ENCODE results near the gene LYSMD2. TPM values are rescaled to one million over a fixed set of nuclear protein-coding genes. Genes with fewer than 3 reads are reported as not detected.

The LYSMD2 gene
- total RNA-seq, 1 donor from 2014 or later: 1.8 TPM

DNA sequence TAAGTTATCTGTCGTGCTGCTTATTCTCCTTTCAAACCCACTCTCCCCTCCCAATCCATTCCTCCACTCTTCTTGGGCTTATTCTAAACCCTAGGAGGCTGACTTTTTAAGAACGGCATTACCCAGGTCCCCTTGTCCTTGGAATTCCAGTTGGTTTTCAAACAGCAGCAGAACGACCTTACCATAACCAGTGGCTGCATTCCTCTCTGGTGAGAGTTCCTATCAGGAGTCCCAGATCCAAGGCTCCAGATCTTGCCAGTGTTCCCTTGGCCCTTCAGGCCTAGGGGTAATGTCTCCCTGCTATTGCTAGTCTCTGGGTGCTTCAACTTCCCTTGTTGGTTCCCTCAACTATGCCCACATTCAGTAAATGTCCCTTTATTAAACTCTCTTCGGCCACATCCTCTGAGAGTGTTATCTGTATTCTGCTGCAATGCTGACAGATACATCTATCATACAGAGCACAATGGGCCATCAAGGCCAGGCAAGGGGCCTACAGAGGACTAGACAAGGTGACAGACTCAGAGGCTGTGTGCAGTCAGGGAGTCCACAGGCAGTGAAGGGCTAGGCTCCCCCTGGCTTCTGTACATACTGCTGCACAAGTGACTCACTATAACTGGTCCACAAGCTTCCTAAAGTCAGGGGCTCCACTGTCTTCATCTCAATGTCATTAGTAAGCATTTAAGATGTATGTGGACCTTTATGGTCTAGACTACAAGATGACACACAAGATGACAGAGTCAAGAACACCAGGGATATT, 10.1 kb downstream of the LYSMD2 start:
- Mint-ChIP-seq H3K27me3 (ENCODE audit: unreplicated experiment) (no peaks in the 10 kb centered on the region), H3K36me3 (ENCODE audit: unreplicated experiment) (no peaks in the 10 kb centered on the region), H3K4me3 (ENCODE audit: unreplicated experiment) (no peak overlapping the region), H3K4me1 (ENCODE audit: unreplicated experiment) (peaks cover 18% of the 10 kb centered on the region), H3K27ac (ENCODE audit: unreplicated experiment) (no peak overlapping the region), H3K9me3 (ENCODE audit: unreplicated experiment) (no peaks in the 10 kb centered on the region)
- TF ChIP-seq, protein P1, sequence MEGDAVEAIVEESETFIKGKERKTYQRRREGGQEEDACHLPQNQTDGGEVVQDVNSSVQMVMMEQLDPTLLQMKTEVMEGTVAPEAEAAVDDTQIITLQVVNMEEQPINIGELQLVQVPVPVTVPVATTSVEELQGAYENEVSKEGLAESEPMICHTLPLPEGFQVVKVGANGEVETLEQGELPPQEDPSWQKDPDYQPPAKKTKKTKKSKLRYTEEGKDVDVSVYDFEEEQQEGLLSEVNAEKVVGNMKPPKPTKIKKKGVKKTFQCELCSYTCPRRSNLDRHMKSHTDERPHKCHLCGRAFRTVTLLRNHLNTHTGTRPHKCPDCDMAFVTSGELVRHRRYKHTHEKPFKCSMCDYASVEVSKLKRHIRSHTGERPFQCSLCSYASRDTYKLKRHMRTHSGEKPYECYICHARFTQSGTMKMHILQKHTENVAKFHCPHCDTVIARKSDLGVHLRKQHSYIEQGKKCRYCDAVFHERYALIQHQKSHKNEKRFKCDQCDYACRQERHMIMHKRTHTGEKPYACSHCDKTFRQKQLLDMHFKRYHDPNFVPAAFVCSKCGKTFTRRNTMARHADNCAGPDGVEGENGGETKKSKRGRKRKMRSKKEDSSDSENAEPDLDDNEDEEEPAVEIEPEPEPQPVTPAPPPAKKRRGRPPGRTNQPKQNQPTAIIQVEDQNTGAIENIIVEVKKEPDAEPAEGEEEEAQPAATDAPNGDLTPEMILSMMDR (IDR thresholded peaks at IDR 0.05): no peak
- DNase-seq (ENCODE audit: extremely low spot score, unreplicated experiment): no peak

- Mint-ChIP-seq H3K27ac (ENCODE audit: unreplicated experiment) (no peak overlapping the region), H3K27me3 (ENCODE audit: unreplicated experiment) (no peaks in the 10 kb centered on the region), H3K4me1 (ENCODE audit: unreplicated experiment) (peaks cover 13% of the 10 kb centered on the region), H3K9me3 (ENCODE audit: unreplicated experiment) (no peaks in the 10 kb centered on the region), H3K4me3 (ENCODE audit: unreplicated experiment) (no peak overlapping the region), H3K36me3 (ENCODE audit: unreplicated experiment) (no peaks in the 10 kb centered on the region)
- DNase-seq (ENCODE audit: extremely low spot score, unreplicated experiment): no peak
- TF ChIP-seq, protein P1 (IDR thresholded peaks at IDR 0.05): no peak
Observed at GRCh38 chr15:51726302-51727073, 11.0 kb downstream of the LYSMD2 start.

DNA sequence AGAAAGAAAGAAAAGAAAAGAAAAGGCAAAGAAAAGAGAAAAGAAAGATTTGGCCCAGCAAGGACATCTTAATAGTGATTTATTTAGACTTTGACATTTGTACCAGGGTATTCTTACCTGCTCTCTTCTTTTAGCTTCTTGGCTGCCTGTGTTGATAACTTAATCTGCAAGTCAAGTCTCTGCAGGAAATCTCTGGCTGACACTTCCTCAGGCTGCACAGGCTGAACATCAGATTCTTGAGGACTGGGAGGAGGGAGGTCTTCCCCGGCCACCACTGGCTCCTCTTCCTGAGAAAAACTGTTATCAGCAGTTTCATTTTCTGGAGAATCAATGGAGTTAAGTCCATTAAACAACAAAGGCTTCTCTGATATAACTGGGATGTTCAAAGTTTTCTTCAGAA, 12.8 kb downstream of the LYSMD2 start:
- Mint-ChIP-seq H3K9me3 (ENCODE audit: unreplicated experiment) (no peaks in the 10 kb centered on the region), H3K4me1 (ENCODE audit: unreplicated experiment) (peaks cover 9% of the 10 kb centered on the region), H3K27ac (ENCODE audit: unreplicated experiment) (no peak overlapping the region), H3K4me3 (ENCODE audit: unreplicated experiment) (no peak overlapping the region), H3K36me3 (ENCODE audit: unreplicated experiment) (no peaks in the 10 kb centered on the region), H3K27me3 (ENCODE audit: unreplicated experiment) (no peaks in the 10 kb centered on the region)
- no peak for DNase-seq (ENCODE audit: extremely low spot score, unreplicated experiment)
- TF ChIP-seq, protein P1 (IDR thresholded peaks at IDR 0.05): no peak

DNA sequence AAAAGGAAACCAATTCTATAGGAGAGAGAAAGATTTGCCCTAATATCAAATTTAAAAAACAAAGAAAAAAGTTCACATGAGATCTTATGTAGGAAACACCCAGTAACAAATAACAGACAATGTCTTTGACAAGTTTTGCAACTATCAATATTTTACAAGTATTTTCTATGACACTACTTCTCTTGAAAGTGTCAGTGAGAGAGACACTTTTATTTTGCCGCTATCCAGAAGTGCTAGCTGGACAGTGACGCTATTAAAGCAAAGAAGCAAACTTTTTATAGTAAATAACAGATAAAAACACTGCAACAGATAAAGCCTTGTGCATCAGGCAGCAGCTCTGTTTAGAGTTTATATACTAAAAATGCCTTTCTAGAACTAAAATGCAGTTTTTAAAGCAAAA, 13.3 kb downstream of the LYSMD2 start:
- Mint-ChIP-seq H3K27ac (ENCODE audit: unreplicated experiment) (no peak overlapping the region), H3K4me3 (ENCODE audit: unreplicated experiment) (no peak overlapping the region), H3K4me1 (ENCODE audit: unreplicated experiment) (peaks cover 9% of the 10 kb centered on the region), H3K9me3 (ENCODE audit: unreplicated experiment) (no peaks in the 10 kb centered on the region), H3K36me3 (ENCODE audit: unreplicated experiment) (no peaks in the 10 kb centered on the region), H3K27me3 (ENCODE audit: unreplicated experiment) (no peaks in the 10 kb centered on the region)
- no peak for DNase-seq (ENCODE audit: extremely low spot score, unreplicated experiment)
- TF ChIP-seq, protein P1 (IDR thresholded peaks at IDR 0.05): no peak

Data from osteocyte (in vitro differentiated cells).